Spleen (tissue), 11 donors: ENCODE results near the gene VANGL1. TPM values are rescaled to one million over a fixed set of nuclear protein-coding genes. Genes with fewer than 3 reads are reported as not detected.

Experiments
- DNase-seq: peaks from one replicate; pipeline ENCODE4 v3.0.0-alpha.2; 2020
- H3K27ac ChIP-seq, 8 donors: fragments of 200-600 bp; sonication (generic) in 7 of 8; 1 replicate in 4 of 8; 2 replicates in 4 of 8; pipeline versions ENCODE4 v1.5.0 to v1.8.0; 2016 to 2021; ENCODE audit warnings: inconsistent platforms in 4 of 8, mild to moderate bottlenecking in 4 of 8, moderate library complexity in 1 of 8
- H3K27me3 ChIP-seq, 7 donors: fragments of 200-600 bp; sonication (generic) in 6 of 7; replicated peaks in 1 of 7; 1 replicate in 4 of 7; 2 replicates in 3 of 7; pipeline versions ENCODE4 v1.5.0 to v1.8.0; 2016 to 2021; ENCODE audit warnings: inconsistent platforms in 3 of 7, mild to moderate bottlenecking in 1 of 7
- H3K36me3 ChIP-seq, 6 donors: fragments of 200-600 bp; sonication (generic) in 5 of 6; 1 replicate in 4 of 6; 2 replicates in 2 of 6; pipeline versions ENCODE4 v1.5.0 to v1.8.0; 2016 to 2021; ENCODE audit warnings: inconsistent platforms in 2 of 6
- H3K4me1 ChIP-seq, 6 donors: fragments of 200-600 bp; sonication (generic) in 5 of 6; 1 replicate in 3 of 6; 2 replicates in 3 of 6; pipeline versions ENCODE4 v1.5.0 to v1.8.0; 2016 to 2021; ENCODE audit warnings: inconsistent platforms in 3 of 6
- H3K4me3 ChIP-seq, 8 donors: fragments of 200-600 bp; sonication (generic) in 7 of 8; 1 replicate in 4 of 8; 2 replicates in 4 of 8; pipeline versions ENCODE4 v1.5.0 to v1.8.0; 2016 to 2021; ENCODE audit warnings: inconsistent platforms in 4 of 8, mild to moderate bottlenecking in 4 of 8, moderate library complexity in 2 of 8
- H3K9me3 ChIP-seq, 8 donors: fragments of 200-600 bp; sonication (generic) in 7 of 8; 1 replicate in 4 of 8; 2 replicates in 4 of 8; pipeline versions ENCODE4 v1.5.0 to v1.8.0; 2016 to 2021; ENCODE audit warnings: inconsistent platforms in 4 of 8
- CTCF ChIP-seq, 11 experiments: fragments of 200-600 bp in 7 of 11; fragments of 450-650 bp in 4 of 11; sonication (generic) in 4 of 11; IDR thresholded peaks in 8 of 11; conservative IDR thresholded peaks in 3 of 11; 1 replicate in 7 of 11; 2 replicates in 4 of 11; pipeline versions ENCODE4 v1.4.0 to v1.8.0; 2016 to 2021; ENCODE audit warnings: antibody characterized with exemption in 11 of 11, inconsistent platforms in 4 of 11, mild to moderate bottlenecking in 1 of 11
- POLR2A ChIP-seq, 3 donors: fragments of 450-650 bp; IDR thresholded peaks; one replicate each; pipeline ENCODE4 v1.5.1; 2017; ENCODE audit warnings: antibody characterized with exemption in 3 of 3, mild to moderate bottlenecking in 1 of 3
- POLR2AphosphoS5 ChIP-seq, 3 donors: sonication (generic); formaldehyde crosslinking; IDR thresholded peaks; one replicate each; pipeline ENCODE4 v1.5.1; 2017; ENCODE audit warnings: antibody characterized with exemption in 3 of 3
- WGBS, 5 donors: extraction: QIAGEN DNeasy Blood & Tissue Kit in 3 of 5; methylation state at CpG; one replicate each; pipeline versions ENCODE4 v1.1.5 to v1.1.7; 2013 to 2018; 5-methylcytosine and 5-hydroxymethylcytosine counted together
- intact Hi-C: fragments of 100-400 bp; cut with DNase I; formaldehyde crosslinking; loops from one replicate; pipeline ENCODE4 v1.15.0; 2023; ENCODE audit warnings: low total_unique reads
- polyA plus RNA-seq, 3 donors: library from polyadenylated mRNA; stranded (reverse); fragments of 200-250 nt; gene quantifications; one replicate each; pipeline ENCODE4 v1.2.1, GENCODE V29; 2013
- total RNA-seq, 7 donors: library from RNA; depleted of rRNA in 3 of 7; stranded (reverse); fragments of >200 nt in 3 of 7; fragmentation: NEBNext Ultra II Directional in 4 of 7; extraction: Animal tissue kit (Norgen Biotek cat#: 25700) in 4 of 7; gene quantifications; one replicate each; pipeline versions ENCODE4 v1.1.0 to v1.2.1, GENCODE V29; 2016 to 2021
- donor health status: healthy with polysubstance abuse.
- donor health status: DM: no; HTN: no; CAD: no; lungs with moderate emphysema.
- donor health status: DM: no; HTN: no; CAD: no.
- donor health status: Bipolar disorder and iron deficiency.
- donor health status: healthy.
- donor health status: DM: no; HTN: no; CAD: no.
- donor health status: DM: yes; HTN: yes; CAD: no.

The VANGL1 gene
- total and polyA plus RNA-seq, 10 donors = 0.24 to 7.0 (median 4.3) TPM

DNA sequence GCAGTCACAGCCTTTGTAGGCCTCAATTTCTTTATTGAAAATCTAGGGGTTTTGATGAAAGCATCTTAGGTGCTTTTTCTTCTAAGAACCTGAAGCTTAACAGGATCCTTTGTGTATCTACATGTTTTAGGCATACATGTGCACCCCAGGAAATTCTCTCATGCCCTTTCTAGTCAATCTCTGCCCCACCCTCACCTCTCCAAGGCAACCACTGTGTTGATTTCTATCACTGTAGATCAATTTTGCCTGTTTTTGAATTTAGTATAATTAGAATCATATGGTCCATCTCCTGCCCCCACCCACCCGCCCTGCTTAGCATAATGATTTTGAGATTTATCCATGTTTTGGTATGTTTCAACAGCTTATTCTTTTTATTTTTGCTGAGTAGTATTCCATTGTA lies 19.4 kb downstream of the VANGL1 start:
- no peak for TF ChIP-seq POLR2AphosphoS5 (IDR thresholded peaks at IDR 0.05)
- TF ChIP-seq POLR2A (IDR thresholded peaks at IDR 0.05) = no peak
- no peak for TF ChIP-seq CTCF (IDR thresholded peaks at IDR 0.05 in 8 of 11, conservative IDR thresholded peaks at IDR 0.05 in 3 of 11)
- Histone ChIP-seq H3K9me3 (no peaks in the 10 kb centered on the region), H3K4me1 (peaks cover 0 to 3% (median under 1%) of the 10 kb centered on the region in 6 donors), H3K27me3 (no peaks in the 10 kb centered on the region), H3K36me3 (peaks cover 0 to 54% (median 11%) of the 10 kb centered on the region in 6 donors), H3K4me3 (no peak overlapping the region), H3K27ac (no peak overlapping the region)
- WGBS, 5 donors = 91 to 100% (median 93%) methylated on average over 1 of the region's 1 CpG
- no peak for DNase-seq
- intact Hi-C loops = no loop called here

DNA sequence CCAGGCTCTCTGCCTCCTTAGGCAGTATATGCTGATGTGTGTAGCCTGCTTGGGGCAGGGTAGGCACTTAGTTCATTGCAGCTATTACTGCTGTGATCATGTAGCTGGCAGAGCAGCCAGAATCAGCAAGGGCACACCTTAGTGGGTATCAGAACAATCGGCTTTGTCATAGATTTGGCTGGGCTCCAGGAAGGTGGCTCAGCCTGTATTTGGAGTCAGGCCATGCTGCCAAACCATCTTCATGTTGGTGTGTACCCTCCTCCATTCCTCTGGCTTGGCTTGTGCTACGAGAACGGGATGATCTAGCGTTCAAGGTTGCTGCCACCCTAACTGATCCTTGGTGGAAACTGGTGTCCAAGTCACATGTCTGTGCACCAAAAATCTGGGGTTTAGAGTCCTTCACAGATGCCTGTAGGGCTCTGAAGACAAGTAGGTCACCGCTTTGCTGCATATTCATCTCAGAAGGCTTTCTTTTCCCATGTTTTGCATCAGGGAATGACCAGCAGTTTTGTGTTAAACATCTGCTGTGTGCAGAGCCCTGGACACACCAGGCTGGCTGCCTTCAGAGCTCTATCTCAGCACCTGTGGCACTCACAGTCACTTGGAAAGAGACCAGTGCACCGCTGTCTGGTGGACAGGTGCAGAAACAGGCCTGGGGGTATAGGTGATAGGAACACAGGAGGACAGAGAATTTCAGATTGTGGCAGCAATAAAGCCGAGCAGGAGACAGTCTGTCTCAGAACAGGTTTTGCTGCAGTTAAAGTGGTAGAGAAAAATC lies 23.7 kb downstream of the VANGL1 start:
- peaks cover 0 to 53% (median 11%) of the 10 kb centered on the region in 6 donors for H3K36me3 ChIP-seq
- DNase-seq = no peak
- no peak overlapping the region for H3K27ac ChIP-seq
- H3K4me3 ChIP-seq = no peak overlapping the region
- no peaks in the 10 kb centered on the region for H3K4me1 ChIP-seq
- no peak for TF ChIP-seq POLR2A (IDR thresholded peaks at IDR 0.05)
- TF ChIP-seq POLR2AphosphoS5 (IDR thresholded peaks at IDR 0.05) = no peak
- TF ChIP-seq CTCF (IDR thresholded peaks at IDR 0.05 in 8 of 11, conservative IDR thresholded peaks at IDR 0.05 in 3 of 11) = no peak
- no peaks in the 10 kb centered on the region for H3K9me3 ChIP-seq
- 86 to 95% (median 93%) methylated on average over 4 to 7 of the region's 7 CpGs for WGBS, 5 donors
- intact Hi-C loops = no loop called here
- no peaks in the 10 kb centered on the region for H3K27me3 ChIP-seq

- Histone ChIP-seq H3K4me3 (no peak overlapping the region), H3K4me1 (no peaks in the 10 kb centered on the region), H3K27ac (no peak overlapping the region), H3K27me3 (no peaks in the 10 kb centered on the region), H3K9me3 (no peaks in the 10 kb centered on the region), H3K36me3 (peaks cover 0 to 52% (median 11%) of the 10 kb centered on the region in 6 donors)
- no peak for DNase-seq
- 89 to 99% (median 90%) methylated on average over 6 of the region's 6 CpGs for WGBS, 5 donors
- TF ChIP-seq POLR2AphosphoS5 (IDR thresholded peaks at IDR 0.05) (no peak), POLR2A (IDR thresholded peaks at IDR 0.05) (no peak), CTCF (IDR thresholded peaks at IDR 0.05 in 8 of 11, conservative IDR thresholded peaks at IDR 0.05 in 3 of 11) (no peak)
- intact Hi-C loops = no loop called here
Observed at GRCh38 chr1:115666206-115666605, 24.4 kb downstream of the VANGL1 start.

DNA sequence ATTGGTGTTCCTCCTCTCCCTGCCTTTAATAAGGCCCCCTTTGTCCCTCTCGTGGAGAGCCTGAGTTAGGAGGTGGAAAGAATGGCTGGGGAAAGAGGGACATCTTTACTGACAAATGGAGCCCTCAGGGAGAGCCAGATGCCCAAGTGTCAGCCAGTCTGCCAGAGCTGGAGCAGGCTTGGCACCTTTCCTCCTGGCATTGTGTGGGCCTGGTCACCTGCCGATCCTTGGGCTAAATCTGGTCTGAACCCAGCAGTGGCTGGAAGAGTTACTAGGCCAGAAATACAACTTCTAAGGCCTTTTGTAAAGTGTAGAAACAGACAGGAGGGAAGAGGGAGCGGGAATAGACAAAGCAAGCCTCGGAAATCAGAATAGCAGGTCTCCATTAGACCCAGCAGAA lies 24.9 kb downstream of the VANGL1 start:
- 90 to 96% (median 93%) methylated on average over 4 of the region's 4 CpGs for WGBS, 5 donors
- intact Hi-C loops = no loop called here
- Histone ChIP-seq H3K9me3 (no peaks in the 10 kb centered on the region), H3K27me3 (no peaks in the 10 kb centered on the region), H3K36me3 (peaks cover 0 to 50% (median 11%) of the 10 kb centered on the region in 6 donors), H3K4me1 (no peaks in the 10 kb centered on the region), H3K27ac (no peak overlapping the region), H3K4me3 (no peak overlapping the region)
- TF ChIP-seq POLR2A (IDR thresholded peaks at IDR 0.05) = no peak
- TF ChIP-seq POLR2AphosphoS5 (IDR thresholded peaks at IDR 0.05) = no peak
- TF ChIP-seq CTCF (IDR thresholded peaks at IDR 0.05 in 8 of 11, conservative IDR thresholded peaks at IDR 0.05 in 3 of 11) = no peak
- no peak for DNase-seq
